K562 (cell line): ENCODE data around the gene CNOT6L. TPM values are rescaled to one million over a fixed set of nuclear protein-coding genes. Genes with fewer than 3 reads are reported as not detected.

Experiments used
- ATAC-seq: fragments of 200-7000 bp; cut with Tn5 transposase; 3 replicates; pipeline ENCODE4 v1.9.1; 2020; ENCODE audit warnings: moderate library complexity
- BruUV-seq: library from RNA; stranded (reverse); fragments of 400-500 nt; replicated peaks from 2 replicates; lab custom pipeline; 2021; lab: Mats Ljungman, UMichigan
- CTCF ChIA-PET: fragments of 300-600 bp; formaldehyde crosslinking; extraction: SDS; loops from one replicate; lab custom pipeline; 2021; ENCODE audit warnings: low intra/inter-chr PET ratio; lab: Yijun Ruan, JAX
- POLR2A ChIA-PET: fragments of 300-600, 350-650 bp; sonication (Branson Sonifier 250); formaldehyde crosslinking; extraction: SDS; loops from one replicate; lab custom pipeline; 2021; ENCODE audit warnings: antibody characterized with exemption, inconsistent platforms; lab: Yijun Ruan, JAX
- DNase-seq, 4 experiments: peaks; one replicate each; pipeline versions ENCODE4 v3.0.0 to v3.0.0-alpha.2; 2011 to 2018; ENCODE audit warnings: low spot score in 3 of 4, mixed read lengths in 3 of 4; ENCODE audit errors: extremely low read depth in 1 of 4
- FAIRE-seq: peaks from 2 replicates; lab custom pipeline; 2011; peaks lifted over from hg19 to GRCh38; lab: Jason Lieb, UNC
- H2AFZ ChIP-seq: 2 replicates; pipeline ENCODE4 v1.6.0; 2011; ENCODE audit warnings: low read depth, low read length, control low read depth, inconsistent platforms
- H3K27ac ChIP-seq: fragments of 200-600 bp; 3 replicates; pipeline ENCODE4 v1.8.0; 2011; ENCODE audit warnings: low read depth, mild to moderate bottlenecking, control low read depth, inconsistent platforms, low read length, moderate library complexity, mixed read lengths; ENCODE audit errors: extremely low read depth
- H3K27me3 ChIP-seq, 2 experiments: fragments of 300-600 bp in 1 of 2; 2 replicates in 1 of 2; 3 replicates in 1 of 2; pipeline versions ENCODE4 v1.6.0 to v1.8.0; 2011; ENCODE audit warnings: inconsistent platforms in 2 of 2, low read length in 2 of 2, mild to moderate bottlenecking in 1 of 2, mixed read lengths in 1 of 2, moderate library complexity in 1 of 2; ENCODE audit not compliant: control insufficient read depth in 2 of 2, insufficient read depth in 2 of 2
- H3K36me3 ChIP-seq: fragments of 300-600 bp; 3 replicates; pipeline ENCODE4 v1.8.0; 2011; ENCODE audit warnings: mild to moderate bottlenecking, low read length, inconsistent platforms; ENCODE audit not compliant: control insufficient read depth, insufficient read depth
- H3K4me1 ChIP-seq, 2 experiments: fragments of 200-600 bp in 1 of 2; replicated peaks in 1 of 2; 2 replicates in 1 of 2; 3 replicates in 1 of 2; pipeline versions ENCODE4 v1.5.1 to v1.8.0; 2011; ENCODE audit warnings: inconsistent platforms in 2 of 2, low read length in 2 of 2, mild to moderate bottlenecking in 1 of 2, mixed read lengths in 1 of 2, moderate library complexity in 1 of 2; ENCODE audit not compliant: control insufficient read depth in 2 of 2, insufficient read depth in 2 of 2
- H3K4me2 ChIP-seq: 2 replicates; pipeline ENCODE4 v1.6.1; 2011; ENCODE audit warnings: low read length, control low read depth, inconsistent platforms, mixed read lengths; ENCODE audit not compliant: insufficient read depth
- H3K4me3 ChIP-seq: fragments of 200-600 bp; sonication (generic), shearing (Covaris generic); 2 replicates; pipeline ENCODE4 v1.5.1; 2016; ENCODE audit warnings: control low read depth, inconsistent platforms
- H3K79me2 ChIP-seq: fragments of 200-600 bp; 3 replicates; pipeline ENCODE4 v1.8.0; 2011; ENCODE audit warnings: low read length, inconsistent platforms; ENCODE audit not compliant: control insufficient read depth, insufficient read depth
- H3K9ac ChIP-seq, 2 experiments: 2 replicates each; pipeline versions ENCODE4 v1.6.0 to v1.6.1; 2011; ENCODE audit warnings: low read depth in 2 of 2, low read length in 2 of 2, control low read depth in 1 of 2, inconsistent platforms in 1 of 2, mild to moderate bottlenecking in 1 of 2, mixed read lengths in 1 of 2; ENCODE audit not compliant: insufficient read depth in 1 of 2
- H3K9me1 ChIP-seq: one replicate; pipeline ENCODE4 v1.6.0; 2011; ENCODE audit warnings: inconsistent platforms, mild to moderate bottlenecking, low read length, moderate library complexity; ENCODE audit not compliant: control insufficient read depth, insufficient read depth
- H3K9me3 ChIP-seq: replicated peaks from 2 replicates; pipeline ENCODE4 v1.5.1; 2011; ENCODE audit warnings: low read depth, low read length, inconsistent platforms; ENCODE audit not compliant: control insufficient read depth, insufficient read depth
- H4K20me1 ChIP-seq: replicated peaks from 2 replicates; pipeline ENCODE4 v1.6.1; 2011; ENCODE audit warnings: low read length, inconsistent platforms, mixed read lengths; ENCODE audit not compliant: control insufficient read depth, insufficient read depth
- ARNT ChIP-seq, 2 experiments: fragments of 450-650 bp; IDR thresholded peaks; 2 replicates each; pipeline ENCODE4 v1.6.1; 2016; ENCODE audit warnings: mild to moderate bottlenecking in 1 of 2
- CBFA2T2 ChIP-seq: fragments of 450-650 bp; conservative IDR thresholded peaks from 2 replicates; pipeline ENCODE4 v1.6.1; 2017; ENCODE audit warnings: mild to moderate bottlenecking
- CBFB ChIP-seq: sonication (generic); formaldehyde crosslinking; IDR thresholded peaks from 2 replicates; pipeline ENCODE4 v1.4.0; 2020; ENCODE audit warnings: mild to moderate bottlenecking, missing genetic modification reagents
- MCM5 ChIP-seq: fragments of 450-650 bp; IDR thresholded peaks from 2 replicates; pipeline ENCODE4 v1.6.1; 2016; ENCODE audit warnings: low read depth
- NELFE ChIP-seq: IDR thresholded peaks from 2 replicates; pipeline ENCODE4 v1.6.1; 2011; ENCODE audit warnings: mild to moderate bottlenecking; ENCODE audit not compliant: insufficient read depth, insufficient read length
- NFRKB ChIP-seq: fragments of 450-650 bp; IDR thresholded peaks from 2 replicates; pipeline ENCODE4 v1.6.1; 2016; ENCODE audit warnings: low read depth
- NR2C2 ChIP-seq, 2 experiments: fragments of 200-800 bp in 1 of 2; sonication (Bioruptor generic) in 1 of 2; sonication (generic) in 1 of 2; formaldehyde crosslinking in 1 of 2; IDR thresholded peaks; 2 replicates each; pipeline versions ENCODE4 v1.6.1 to v1.8.0; 2016 to 2022; ENCODE audit warnings: mild to moderate bottlenecking in 1 of 2, missing compliant biosample characterization in 1 of 2, missing genetic modification characterization in 1 of 2, missing genetic modification reagents in 1 of 2
- SUPT5H ChIP-seq: fragments of 450-650 bp; IDR thresholded peaks from 2 replicates; pipeline ENCODE4 v1.6.1; 2016
- TBP ChIP-seq: optimal IDR thresholded peaks from 2 replicates; pipeline ENCODE3; 2011; ENCODE audit warnings: low read depth, low read length, improper control_type of control experiment
- ZKSCAN3 ChIP-seq: fragments of 250-450 bp; sonication (Bioruptor Pico); IDR thresholded peaks from 2 replicates; pipeline ENCODE4 v1.4.0; 2020
- ZNF133 ChIP-seq: fragments of 250-450 bp; sonication (Bioruptor Pico); IDR thresholded peaks from 2 replicates; pipeline ENCODE4 v1.4.0; 2020; ENCODE audit warnings: mild to moderate bottlenecking
- ZNF197 ChIP-seq: fragments of 200-800 bp; sonication (Bioruptor generic); IDR thresholded peaks from 2 replicates; pipeline ENCODE4 v1.6.1; 2016; ENCODE audit warnings: low read depth, missing genetic modification characterization, missing compliant biosample characterization
- ZNF354B ChIP-seq: fragments of 250-450 bp; sonication (Bioruptor Pico); IDR thresholded peaks from 2 replicates; pipeline ENCODE4 v1.4.0; 2020
- ZNF518B ChIP-seq: fragments of 250-450 bp; sonication (Bioruptor Pico); IDR thresholded peaks from 2 replicates; pipeline ENCODE4 v1.5.0; 2021; ENCODE audit warnings: mild to moderate bottlenecking, moderate library complexity
- ZNF764 ChIP-seq: fragments of 250-450 bp; sonication (Bioruptor Pico); IDR thresholded peaks from 2 replicates; pipeline ENCODE4 v1.4.0; 2020; ENCODE audit warnings: low read depth, mild to moderate bottlenecking, moderate library complexity
- WGBS: fragments of 100-300 bp; shearing (Covaris generic); methylation state at CpG from one replicate; pipeline ENCODE4 v1.1.6; 2016; ENCODE audit warnings: low coverage, mixed read lengths; ENCODE audit not compliant: insufficient coverage; ENCODE audit errors: missing lambda C conversion rate; 5-methylcytosine and 5-hydroxymethylcytosine counted together
- in situ Hi-C: fragments of 300-500 bp; cut with MboI; formaldehyde crosslinking; loops from 4 replicates; pipeline ENCODE4 v1.15.0; 2018; ENCODE audit warnings: inconsistent platforms, mixed read lengths
- intact Hi-C: fragments of 100-400 bp; cut with micrococcal nuclease; formaldehyde crosslinking; loops from 2 replicates; pipeline ENCODE4 v1.14.2; 2022
- polyA plus RNA-seq, 8 experiments: library from polyadenylated mRNA; depleted of rRNA in 4 of 8; stranded (reverse) in 5 of 8; unstranded in 3 of 8; fragments of >200 nt; fragmentation: Nextera tagmentation in 2 of 8; fragmentation: Illumina TruSeq in 1 of 8; extraction: Ambion mirVana in 2 of 8; extraction: Trizol in 1 of 8; gene quantifications; 2 replicates each; pipeline versions ENCODE4 v1.2.1 to v1.2.3, GENCODE V29; 2011 to 2014; ENCODE audit warnings: inconsistent platforms in 1 of 8, missing spikeins in 1 of 8
- total RNA-seq, 7 experiments: library from RNA; depleted of rRNA in 6 of 7; stranded (reverse); fragments of >200 nt in 6 of 7; fragmentation: Illumina TruSeq in 2 of 7; extraction: Trizol in 2 of 7; gene quantifications; 2 replicates each; pipeline versions ENCODE4 v1.2.1 to v1.2.3, GENCODE V29; 2011 to 2021; ENCODE audit warnings: low replicate concordance in 1 of 7
- TF ChIP-seq, protein P1 (sequence below): sonication (generic); formaldehyde crosslinking; IDR thresholded peaks from 2 replicates; pipeline ENCODE4 v1.8.0; 2022; ENCODE audit warnings: mild to moderate bottlenecking, missing genetic modification reagents

The CNOT6L gene
- total and polyA plus RNA-seq, 9 of the 15 experiments (the other 6 are each of a cell fraction or from before 2014, with no cell fraction given) = 3.7 to 27.9 (median 6.5) TPM

DNA sequence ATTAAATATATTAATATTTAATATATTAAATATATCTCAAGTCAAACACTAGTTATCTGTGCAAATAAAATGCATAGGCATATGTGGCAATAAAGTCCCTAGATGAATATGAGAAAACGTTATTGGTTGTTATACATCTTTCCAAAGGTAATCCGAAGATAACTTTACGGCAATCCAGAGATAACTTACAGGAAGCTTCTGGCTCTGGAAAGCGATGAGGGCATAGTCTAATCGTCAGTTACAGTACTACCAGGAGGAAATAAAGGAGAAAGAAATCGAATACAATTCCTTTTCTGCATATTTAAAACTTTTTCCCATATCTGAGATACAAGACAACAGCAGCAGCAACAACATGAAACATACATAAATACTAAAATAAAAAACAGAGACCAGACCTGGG lies 35.3 kb downstream of the CNOT6L start:
- POLR2A ChIA-PET = no interaction called here
- H3K9me3 ChIP-seq = no peaks in the 10 kb centered on the region
- TF ChIP-seq CBFB = no peak
- TF ChIP-seq NR2C2 (CRISPR knock-in tag; IDR thresholded peaks at IDR 0.05) = no peak
- TF ChIP-seq NR2C2 (tag; IDR thresholded peaks at IDR 0.05) = no peak
- no peak for TF ChIP-seq NELFE
- no peak for TF ChIP-seq ZNF133 (CRISPR knock-in tag)
- no peak for TF ChIP-seq TBP
- TF ChIP-seq ZNF197 (CRISPR knock-in tag) = no peak
- TF ChIP-seq ARNT (IDR thresholded peaks at IDR 0.05) = no peak
- TF ChIP-seq ZNF764 (CRISPR knock-in tag) = no peak
- no peak for TF ChIP-seq SUPT5H
- no peak for TF ChIP-seq ZNF354B
- TF ChIP-seq CBFA2T2 = no peak
- TF ChIP-seq MCM5 = no peak
- TF ChIP-seq, protein P1, sequence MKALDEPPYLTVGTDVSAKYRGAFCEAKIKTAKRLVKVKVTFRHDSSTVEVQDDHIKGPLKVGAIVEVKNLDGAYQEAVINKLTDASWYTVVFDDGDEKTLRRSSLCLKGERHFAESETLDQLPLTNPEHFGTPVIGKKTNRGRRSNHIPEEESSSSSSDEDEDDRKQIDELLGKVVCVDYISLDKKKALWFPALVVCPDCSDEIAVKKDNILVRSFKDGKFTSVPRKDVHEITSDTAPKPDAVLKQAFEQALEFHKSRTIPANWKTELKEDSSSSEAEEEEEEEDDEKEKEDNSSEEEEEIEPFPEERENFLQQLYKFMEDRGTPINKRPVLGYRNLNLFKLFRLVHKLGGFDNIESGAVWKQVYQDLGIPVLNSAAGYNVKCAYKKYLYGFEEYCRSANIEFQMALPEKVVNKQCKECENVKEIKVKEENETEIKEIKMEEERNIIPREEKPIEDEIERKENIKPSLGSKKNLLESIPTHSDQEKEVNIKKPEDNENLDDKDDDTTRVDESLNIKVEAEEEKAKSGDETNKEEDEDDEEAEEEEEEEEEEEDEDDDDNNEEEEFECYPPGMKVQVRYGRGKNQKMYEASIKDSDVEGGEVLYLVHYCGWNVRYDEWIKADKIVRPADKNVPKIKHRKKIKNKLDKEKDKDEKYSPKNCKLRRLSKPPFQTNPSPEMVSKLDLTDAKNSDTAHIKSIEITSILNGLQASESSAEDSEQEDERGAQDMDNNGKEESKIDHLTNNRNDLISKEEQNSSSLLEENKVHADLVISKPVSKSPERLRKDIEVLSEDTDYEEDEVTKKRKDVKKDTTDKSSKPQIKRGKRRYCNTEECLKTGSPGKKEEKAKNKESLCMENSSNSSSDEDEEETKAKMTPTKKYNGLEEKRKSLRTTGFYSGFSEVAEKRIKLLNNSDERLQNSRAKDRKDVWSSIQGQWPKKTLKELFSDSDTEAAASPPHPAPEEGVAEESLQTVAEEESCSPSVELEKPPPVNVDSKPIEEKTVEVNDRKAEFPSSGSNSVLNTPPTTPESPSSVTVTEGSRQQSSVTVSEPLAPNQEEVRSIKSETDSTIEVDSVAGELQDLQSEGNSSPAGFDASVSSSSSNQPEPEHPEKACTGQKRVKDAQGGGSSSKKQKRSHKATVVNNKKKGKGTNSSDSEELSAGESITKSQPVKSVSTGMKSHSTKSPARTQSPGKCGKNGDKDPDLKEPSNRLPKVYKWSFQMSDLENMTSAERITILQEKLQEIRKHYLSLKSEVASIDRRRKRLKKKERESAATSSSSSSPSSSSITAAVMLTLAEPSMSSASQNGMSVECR (CRISPR knock-in tag) = no peak
- TF ChIP-seq ZNF518B (CRISPR knock-in tag) = no peak
- no peak for TF ChIP-seq NFRKB
- no peak for TF ChIP-seq ZKSCAN3
- TF ChIP-seq, all 486 proteins: peak for 0
- no peak overlapping the region for H3K4me3 ChIP-seq
- ATAC-seq (no peak), DNase-seq (no peak), FAIRE-seq (no peak)
- H4K20me1 ChIP-seq = no peaks in the 10 kb centered on the region
- no peaks in the 10 kb centered on the region for H3K9me1 ChIP-seq
- H3K27me3 ChIP-seq = no peaks in the 10 kb centered on the region
- no peak overlapping the region for H2AFZ ChIP-seq
- H3K36me3 ChIP-seq = no peaks in the 10 kb centered on the region
- in situ Hi-C loops (no loop called here), intact Hi-C loops (no loop called here)
- no peaks in the 10 kb centered on the region; a peak in 1 of 5 replicates for H3K4me1 ChIP-seq
- no peak overlapping the region for H3K9ac ChIP-seq
- H3K27ac ChIP-seq = no peak overlapping the region
- 56% methylated on average over 6 of the region's 6 CpGs for WGBS
- peaks cover 46% of the 10 kb centered on the region for H3K79me2 ChIP-seq
- CTCF ChIA-PET = no interaction called here
- H3K4me2 ChIP-seq = no peak overlapping the region
- no TSS peak for BruUV-seq
